HEK293 (cell line): ENCODE results near the gene ARHGAP23.
A peak's percentile ranks its signal among the peaks of the same experiment; 100 is the strongest.

ENCODE experiments used
- CTCF ChIA-PET: fragments of 350-600 bp; formaldehyde crosslinking; extraction: SDS; loops from one replicate; lab custom pipeline; 2021; ENCODE audit warnings: antibody characterized with exemption; lab: Yijun Ruan, JAX
- POLR2A ChIA-PET: fragments of 300-600 bp; formaldehyde crosslinking; extraction: SDS; loops from one replicate; lab custom pipeline; 2020; ENCODE audit warnings: antibody characterized with exemption, inconsistent platforms; lab: Yijun Ruan, JAX
- H3K27ac ChIP-seq: fragments of 200-500 bp; sonication (Bioruptor generic); 2 replicates; pipeline ENCODE4 v1.5.1; 2014; ENCODE audit warnings: low read depth, low read length, control low read depth, inconsistent platforms; ENCODE audit errors: extremely low read depth
- H3K36me3 ChIP-seq, 2 experiments: fragments of 200-500 bp in 1 of 2; sonication (Bioruptor generic) in 1 of 2; 1 replicate in 1 of 2; 2 replicates in 1 of 2; pipeline ENCODE4 v1.5.1; 2014 to 2017; ENCODE audit warnings: inconsistent platforms in 2 of 2, low read length in 2 of 2; ENCODE audit not compliant: control insufficient read depth in 2 of 2, insufficient read depth in 1 of 2
- H3K4me1 ChIP-seq: fragments of 200-500 bp; sonication (Bioruptor generic); 2 replicates; pipeline ENCODE4 v1.5.1; 2014; ENCODE audit warnings: mild to moderate bottlenecking, low read length, inconsistent platforms; ENCODE audit not compliant: control insufficient read depth, insufficient read depth
- H3K4me3 ChIP-seq: 2 replicates; pipeline ENCODE4 v1.5.1; 2011; ENCODE audit warnings: low read depth, mild to moderate bottlenecking, control low read depth, low read length, moderate library complexity
- H3K9me3 ChIP-seq: fragments of 200-500 bp; sonication (Bioruptor generic); 2 replicates; pipeline ENCODE4 v1.5.1; 2014; ENCODE audit warnings: low read depth, low read length, inconsistent platforms; ENCODE audit not compliant: control insufficient read depth, insufficient read depth
- GLIS2 ChIP-seq: fragments of 450-650 bp; formaldehyde crosslinking; IDR thresholded peaks from 2 replicates; pipeline ENCODE4 v1.5.1; 2016; ENCODE audit warnings: missing biosample characterization, missing genetic modification characterization
- MYNN ChIP-seq: fragments of 450-650 bp; formaldehyde crosslinking; IDR thresholded peaks from 2 replicates; pipeline ENCODE4 v1.5.1; 2016; ENCODE audit warnings: missing biosample characterization, missing genetic modification characterization, borderline replicate concordance
- SALL2 ChIP-seq: fragments of 450-650 bp; formaldehyde crosslinking; IDR thresholded peaks from 2 replicates; pipeline ENCODE4 v1.5.0; 2017; ENCODE audit warnings: missing biosample characterization, mild to moderate bottlenecking, missing genetic modification characterization, borderline replicate concordance
- SCRT1 ChIP-seq: fragments of 450-650 bp; formaldehyde crosslinking; IDR thresholded peaks from 2 replicates; pipeline ENCODE4 v1.5.1; 2016; ENCODE audit warnings: missing biosample characterization, missing genetic modification characterization, borderline replicate concordance
- TRIM28 ChIP-seq: IDR thresholded peaks from 2 replicates; pipeline ENCODE4 v1.6.1; 2011; ENCODE audit warnings: low read length, control low read depth, borderline replicate concordance
- ZNF114 ChIP-seq: fragments of 450-650 bp; formaldehyde crosslinking; IDR thresholded peaks from 2 replicates; pipeline ENCODE4 v1.5.0; 2017; ENCODE audit warnings: missing biosample characterization, missing genetic modification characterization
- ZNF248 ChIP-seq: fragments of 450-650 bp; formaldehyde crosslinking; IDR thresholded peaks from 2 replicates; pipeline ENCODE4 v1.5.1; 2017; ENCODE audit warnings: missing biosample characterization, missing genetic modification characterization
- ZNF423 ChIP-seq: fragments of 450-650 bp; formaldehyde crosslinking; IDR thresholded peaks from 2 replicates; pipeline ENCODE4 v1.5.1; 2016; ENCODE audit warnings: missing biosample characterization, missing genetic modification characterization
- ZNF529 ChIP-seq: fragments of 450-650 bp; formaldehyde crosslinking; IDR thresholded peaks from 2 replicates; pipeline ENCODE4 v1.5.1; 2017; ENCODE audit warnings: missing genetic modification characterization, missing biosample characterization; ENCODE audit not compliant: insufficient replicate concordance
- ZNF555 ChIP-seq: fragments of 450-650 bp; formaldehyde crosslinking; conservative IDR thresholded peaks from 2 replicates; pipeline ENCODE4 v1.5.1; 2017; ENCODE audit warnings: missing biosample characterization, mild to moderate bottlenecking, missing genetic modification characterization, inconsistent platforms
- ZNF707 ChIP-seq: fragments of 450-650 bp; formaldehyde crosslinking; IDR thresholded peaks from 2 replicates; pipeline ENCODE4 v1.5.1; 2016; ENCODE audit warnings: missing biosample characterization, missing genetic modification characterization
- ZNF792 ChIP-seq: fragments of 450-650 bp; formaldehyde crosslinking; IDR thresholded peaks from 2 replicates; pipeline ENCODE4 v1.5.1; 2016; ENCODE audit warnings: missing biosample characterization, missing genetic modification characterization
- ZXDB ChIP-seq: fragments of 450-650 bp; formaldehyde crosslinking; IDR thresholded peaks from 2 replicates; pipeline ENCODE4 v1.5.1; 2016; ENCODE audit warnings: missing biosample characterization, missing genetic modification characterization
- TF ChIP-seq, protein P1 (sequence below): fragments of 450-650 bp; formaldehyde crosslinking; IDR thresholded peaks from 2 replicates; pipeline ENCODE4 v1.5.1; 2017; ENCODE audit warnings: missing biosample characterization, mild to moderate bottlenecking, missing genetic modification characterization, moderate library complexity
- TF ChIP-seq, protein P2 (sequence below): fragments of 450-650 bp; formaldehyde crosslinking; IDR thresholded peaks from 2 replicates; pipeline ENCODE4 v1.5.1; 2016; ENCODE audit warnings: missing biosample characterization, missing genetic modification characterization
- TF ChIP-seq, protein P3 (sequence below): fragments of 450-650 bp; formaldehyde crosslinking; IDR thresholded peaks from 2 replicates; pipeline ENCODE4 v1.5.0; 2017; ENCODE audit warnings: missing biosample characterization, missing genetic modification characterization, borderline replicate concordance
- TF ChIP-seq, protein P4 (sequence below): fragments of 450-650 bp; formaldehyde crosslinking; IDR thresholded peaks from 2 replicates; pipeline ENCODE4 v1.5.1; 2016; ENCODE audit warnings: missing biosample characterization, missing genetic modification characterization, borderline replicate concordance

The ARHGAP23 gene

GRCh38 chr17:38559051-38559879 lies 131.0 kb downstream of the ARHGAP23 start (continued):
- TF ChIP-seq, protein P1, sequence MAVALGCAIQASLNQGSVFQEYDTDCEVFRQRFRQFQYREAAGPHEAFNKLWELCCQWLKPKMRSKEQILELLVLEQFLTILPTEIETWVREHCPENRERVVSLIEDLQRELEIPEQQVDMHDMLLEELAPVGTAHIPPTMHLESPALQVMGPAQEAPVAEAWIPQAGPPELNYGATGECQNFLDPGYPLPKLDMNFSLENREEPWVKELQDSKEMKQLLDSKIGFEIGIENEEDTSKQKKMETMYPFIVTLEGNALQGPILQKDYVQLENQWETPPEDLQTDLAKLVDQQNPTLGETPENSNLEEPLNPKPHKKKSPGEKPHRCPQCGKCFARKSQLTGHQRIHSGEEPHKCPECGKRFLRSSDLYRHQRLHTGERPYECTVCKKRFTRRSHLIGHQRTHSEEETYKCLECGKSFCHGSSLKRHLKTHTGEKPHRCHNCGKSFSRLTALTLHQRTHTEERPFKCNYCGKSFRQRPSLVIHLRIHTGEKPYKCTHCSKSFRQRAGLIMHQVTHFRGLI = no peak
- TF ChIP-seq ZNF248 (tag by site-specific recombination) (no peak), MYNN (tag by site-specific recombination) (no peak)

DNA sequence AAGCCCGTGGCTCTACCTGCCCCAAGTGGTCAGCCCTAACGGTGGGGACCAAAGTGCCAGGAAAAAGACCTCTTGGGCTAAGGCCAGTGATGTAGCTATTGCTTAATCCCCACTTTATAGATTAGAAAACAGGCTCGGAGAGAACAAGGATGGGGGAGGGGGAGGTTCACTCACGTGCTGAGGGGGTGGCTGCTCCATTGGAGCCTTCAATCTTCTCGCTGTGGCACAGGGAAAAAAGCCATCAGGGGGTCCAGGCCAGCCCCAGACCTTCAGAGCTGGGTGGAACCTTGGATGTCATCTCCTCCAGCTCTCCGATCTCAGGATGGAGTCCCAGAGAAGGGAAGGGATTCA lies 131.6 kb downstream of the ARHGAP23 start:
- Histone ChIP-seq H3K9me3 (no peaks in the 10 kb centered on the region), H3K4me3 (no peak overlapping the region), H3K36me3 (peaks cover 0 to 14% of the 10 kb centered on the region in 2 experiments; a peak in 1 of 3 replicates), H3K27ac (no peak overlapping the region)
- TF ChIP-seq SCRT1 (tag by site-specific recombination) = no peak
- TF ChIP-seq, protein P2, sequence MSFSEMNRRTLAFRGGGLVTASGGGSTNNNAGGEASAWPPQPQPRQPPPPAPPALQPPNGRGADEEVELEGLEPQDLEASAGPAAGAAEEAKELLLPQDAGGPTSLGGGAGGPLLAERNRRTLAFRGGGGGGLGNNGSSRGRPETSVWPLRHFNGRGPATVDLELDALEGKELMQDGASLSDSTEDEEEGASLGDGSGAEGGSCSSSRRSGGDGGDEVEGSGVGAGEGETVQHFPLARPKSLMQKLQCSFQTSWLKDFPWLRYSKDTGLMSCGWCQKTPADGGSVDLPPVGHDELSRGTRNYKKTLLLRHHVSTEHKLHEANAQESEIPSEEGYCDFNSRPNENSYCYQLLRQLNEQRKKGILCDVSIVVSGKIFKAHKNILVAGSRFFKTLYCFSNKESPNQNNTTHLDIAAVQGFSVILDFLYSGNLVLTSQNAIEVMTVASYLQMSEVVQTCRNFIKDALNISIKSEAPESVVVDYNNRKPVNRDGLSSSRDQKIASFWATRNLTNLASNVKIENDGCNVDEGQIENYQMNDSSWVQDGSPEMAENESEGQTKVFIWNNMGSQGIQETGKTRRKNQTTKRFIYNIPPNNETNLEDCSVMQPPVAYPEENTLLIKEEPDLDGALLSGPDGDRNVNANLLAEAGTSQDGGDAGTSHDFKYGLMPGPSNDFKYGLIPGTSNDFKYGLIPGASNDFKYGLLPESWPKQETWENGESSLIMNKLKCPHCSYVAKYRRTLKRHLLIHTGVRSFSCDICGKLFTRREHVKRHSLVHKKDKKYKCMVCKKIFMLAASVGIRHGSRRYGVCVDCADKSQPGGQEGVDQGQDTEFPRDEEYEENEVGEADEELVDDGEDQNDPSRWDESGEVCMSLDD (tag by site-specific recombination) = 0 out of 2 replicates have a peak, but pooled peaks have one; percentile 11
- TF ChIP-seq ZNF707 (tag by site-specific recombination) = no peak
- no peak for TF ChIP-seq ZNF555 (tag by site-specific recombination)
- TF ChIP-seq ZNF792 (tag by site-specific recombination) = no peak
- no peak for TF ChIP-seq TRIM28
- 0 out of 2 replicates have a peak, but pooled peaks have one; percentile 22 for TF ChIP-seq GLIS2 (tag by site-specific recombination)
- no peak for TF ChIP-seq ZNF114 (tag by site-specific recombination)
- TF ChIP-seq ZNF529 (tag by site-specific recombination) = no peak
- TF ChIP-seq, all 188 proteins: peak for 2
- POLR2A ChIA-PET = interaction anchor here (0.9 to 2.4 kb wide), 5 partner anchors 22 to 42 kb away, joined by 3 to 14 read pairs (median 6); no protein-coding TSS in a partner anchor
- CTCF ChIA-PET = interaction anchor here (0.6 to 10.8 kb wide), 22 partner anchors 10 to 1015 kb away, joined by 3 to 264 read pairs (median 6); partner anchors contain the start of genes EPOP and SRCIN1
- H3K4me1 ChIP-seq = peaks cover 15% of the 10 kb centered on the region

GRCh38 chr17:38560503-38561318 lies 132.4 kb downstream of the ARHGAP23 start:
- no peak overlapping the region for H3K4me3 ChIP-seq
- H3K4me1 ChIP-seq = peaks cover 15% of the 10 kb centered on the region
- ChIA-PET CTCF (interaction anchor here (0.6 to 10.8 kb wide), 8 partner anchors 11 to 115 kb away, joined by 3 to 264 read pairs (median 14); partner anchors contain the start of gene EPOP), POLR2A (no interaction called here)
- H3K27ac ChIP-seq = no peak overlapping the region
- peaks cover 0 to 14% of the 10 kb centered on the region in 2 experiments; a peak in 1 of 3 replicates for H3K36me3 ChIP-seq
- no peaks in the 10 kb centered on the region for H3K9me3 ChIP-seq
- TF ChIP-seq, protein P3, sequence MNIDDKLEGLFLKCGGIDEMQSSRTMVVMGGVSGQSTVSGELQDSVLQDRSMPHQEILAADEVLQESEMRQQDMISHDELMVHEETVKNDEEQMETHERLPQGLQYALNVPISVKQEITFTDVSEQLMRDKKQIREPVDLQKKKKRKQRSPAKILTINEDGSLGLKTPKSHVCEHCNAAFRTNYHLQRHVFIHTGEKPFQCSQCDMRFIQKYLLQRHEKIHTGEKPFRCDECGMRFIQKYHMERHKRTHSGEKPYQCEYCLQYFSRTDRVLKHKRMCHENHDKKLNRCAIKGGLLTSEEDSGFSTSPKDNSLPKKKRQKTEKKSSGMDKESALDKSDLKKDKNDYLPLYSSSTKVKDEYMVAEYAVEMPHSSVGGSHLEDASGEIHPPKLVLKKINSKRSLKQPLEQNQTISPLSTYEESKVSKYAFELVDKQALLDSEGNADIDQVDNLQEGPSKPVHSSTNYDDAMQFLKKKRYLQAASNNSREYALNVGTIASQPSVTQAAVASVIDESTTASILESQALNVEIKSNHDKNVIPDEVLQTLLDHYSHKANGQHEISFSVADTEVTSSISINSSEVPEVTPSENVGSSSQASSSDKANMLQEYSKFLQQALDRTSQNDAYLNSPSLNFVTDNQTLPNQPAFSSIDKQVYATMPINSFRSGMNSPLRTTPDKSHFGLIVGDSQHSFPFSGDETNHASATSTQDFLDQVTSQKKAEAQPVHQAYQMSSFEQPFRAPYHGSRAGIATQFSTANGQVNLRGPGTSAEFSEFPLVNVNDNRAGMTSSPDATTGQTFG (tag by site-specific recombination) = no peak
- TF ChIP-seq, protein P4, sequence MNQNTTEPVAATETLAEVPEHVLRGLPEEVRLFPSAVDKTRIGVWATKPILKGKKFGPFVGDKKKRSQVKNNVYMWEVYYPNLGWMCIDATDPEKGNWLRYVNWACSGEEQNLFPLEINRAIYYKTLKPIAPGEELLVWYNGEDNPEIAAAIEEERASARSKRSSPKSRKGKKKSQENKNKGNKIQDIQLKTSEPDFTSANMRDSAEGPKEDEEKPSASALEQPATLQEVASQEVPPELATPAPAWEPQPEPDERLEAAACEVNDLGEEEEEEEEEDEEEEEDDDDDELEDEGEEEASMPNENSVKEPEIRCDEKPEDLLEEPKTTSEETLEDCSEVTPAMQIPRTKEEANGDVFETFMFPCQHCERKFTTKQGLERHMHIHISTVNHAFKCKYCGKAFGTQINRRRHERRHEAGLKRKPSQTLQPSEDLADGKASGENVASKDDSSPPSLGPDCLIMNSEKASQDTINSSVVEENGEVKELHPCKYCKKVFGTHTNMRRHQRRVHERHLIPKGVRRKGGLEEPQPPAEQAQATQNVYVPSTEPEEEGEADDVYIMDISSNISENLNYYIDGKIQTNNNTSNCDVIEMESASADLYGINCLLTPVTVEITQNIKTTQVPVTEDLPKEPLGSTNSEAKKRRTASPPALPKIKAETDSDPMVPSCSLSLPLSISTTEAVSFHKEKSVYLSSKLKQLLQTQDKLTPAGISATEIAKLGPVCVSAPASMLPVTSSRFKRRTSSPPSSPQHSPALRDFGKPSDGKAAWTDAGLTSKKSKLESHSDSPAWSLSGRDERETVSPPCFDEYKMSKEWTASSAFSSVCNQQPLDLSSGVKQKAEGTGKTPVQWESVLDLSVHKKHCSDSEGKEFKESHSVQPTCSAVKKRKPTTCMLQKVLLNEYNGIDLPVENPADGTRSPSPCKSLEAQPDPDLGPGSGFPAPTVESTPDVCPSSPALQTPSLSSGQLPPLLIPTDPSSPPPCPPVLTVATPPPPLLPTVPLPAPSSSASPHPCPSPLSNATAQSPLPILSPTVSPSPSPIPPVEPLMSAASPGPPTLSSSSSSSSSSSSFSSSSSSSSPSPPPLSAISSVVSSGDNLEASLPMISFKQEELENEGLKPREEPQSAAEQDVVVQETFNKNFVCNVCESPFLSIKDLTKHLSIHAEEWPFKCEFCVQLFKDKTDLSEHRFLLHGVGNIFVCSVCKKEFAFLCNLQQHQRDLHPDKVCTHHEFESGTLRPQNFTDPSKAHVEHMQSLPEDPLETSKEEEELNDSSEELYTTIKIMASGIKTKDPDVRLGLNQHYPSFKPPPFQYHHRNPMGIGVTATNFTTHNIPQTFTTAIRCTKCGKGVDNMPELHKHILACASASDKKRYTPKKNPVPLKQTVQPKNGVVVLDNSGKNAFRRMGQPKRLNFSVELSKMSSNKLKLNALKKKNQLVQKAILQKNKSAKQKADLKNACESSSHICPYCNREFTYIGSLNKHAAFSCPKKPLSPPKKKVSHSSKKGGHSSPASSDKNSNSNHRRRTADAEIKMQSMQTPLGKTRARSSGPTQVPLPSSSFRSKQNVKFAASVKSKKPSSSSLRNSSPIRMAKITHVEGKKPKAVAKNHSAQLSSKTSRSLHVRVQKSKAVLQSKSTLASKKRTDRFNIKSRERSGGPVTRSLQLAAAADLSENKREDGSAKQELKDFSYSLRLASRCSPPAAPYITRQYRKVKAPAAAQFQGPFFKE (tag by site-specific recombination) = no peak
- TF ChIP-seq ZXDB (tag by site-specific recombination) (no peak), SALL2 (no peak), ZNF423 (tag by site-specific recombination) (no peak)
